GM23248 (cell line): ENCODE data around the gene ADAM17. TPM values are rescaled to one million over a fixed set of nuclear protein-coding genes. Genes with fewer than 3 reads are reported as not detected.
"Not testable (repeated sequence)": the region's sequence is repeated elsewhere in the genome, so short reads cannot be mapped to it uniquely, and the experiment has no call there.

ENCODE experiments used
- DNase-seq: peaks from one replicate; pipeline ENCODE4 v3.0.0-alpha.2; 2015
- H2AFZ ChIP-seq: fragments of 200-600 bp; sonication (generic); 2 replicates; pipeline ENCODE4 v1.6.1; 2016; ENCODE audit warnings: antibody characterized with exemption
- H3F3A ChIP-seq: fragments of 200-600 bp; sonication (generic); 2 replicates; pipeline ENCODE4 v1.6.1; 2016; ENCODE audit warnings: mild to moderate bottlenecking, antibody characterized with exemption, mixed run types; ENCODE audit not compliant: insufficient read depth
- H3K27ac ChIP-seq: fragments of 200-600 bp; sonication (generic); 2 replicates; pipeline ENCODE4 v1.5.1; 2016; ENCODE audit warnings: mild to moderate bottlenecking
- H3K27me3 ChIP-seq: fragments of 200-600 bp; sonication (generic); replicated peaks from 2 replicates; pipeline ENCODE4 v1.6.1; 2016; ENCODE audit warnings: mild to moderate bottlenecking; ENCODE audit not compliant: insufficient read depth
- H3K36me3 ChIP-seq: fragments of 200-600 bp; sonication (generic); 2 replicates; pipeline ENCODE4 v1.6.1; 2016; ENCODE audit warnings: low read depth, mild to moderate bottlenecking
- H3K4me1 ChIP-seq: fragments of 200-600 bp; sonication (generic); 2 replicates; pipeline ENCODE4 v1.6.1; 2016; ENCODE audit warnings: mild to moderate bottlenecking; ENCODE audit not compliant: insufficient read depth
- H3K4me2 ChIP-seq: fragments of 200-600 bp; sonication (generic); one replicate; pipeline ENCODE4 v1.6.1; 2016; ENCODE audit warnings: mild to moderate bottlenecking; ENCODE audit not compliant: unreplicated experiment
- H3K4me3 ChIP-seq: fragments of 200-600 bp; sonication (generic); 2 replicates; pipeline ENCODE4 v1.5.1; 2016; ENCODE audit warnings: mild to moderate bottlenecking
- H3K79me2 ChIP-seq: fragments of 200-600 bp; sonication (generic); 2 replicates; pipeline ENCODE4 v1.6.1; 2016; ENCODE audit warnings: mild to moderate bottlenecking; ENCODE audit not compliant: insufficient read depth
- H3K9ac ChIP-seq: fragments of 200-600 bp; sonication (generic); 2 replicates; pipeline ENCODE4 v1.6.1; 2016; ENCODE audit warnings: mild to moderate bottlenecking
- H3K9me2 ChIP-seq: fragments of 200-600 bp; sonication (generic); 2 replicates; pipeline ENCODE4 v1.6.1; 2016; ENCODE audit warnings: mixed run types, mild to moderate bottlenecking, moderate library complexity; ENCODE audit not compliant: insufficient read depth
- H3K9me3 ChIP-seq: fragments of 200-600 bp; sonication (generic); one replicate; pipeline ENCODE4 v1.6.1; 2017; ENCODE audit warnings: low read depth
- H4K20me1 ChIP-seq: fragments of 200-600 bp; sonication (generic); 2 replicates; pipeline ENCODE4 v1.6.0; 2016; ENCODE audit not compliant: insufficient read depth
- EZH2 ChIP-seq: fragments of 200-600 bp; sonication (generic); IDR thresholded peaks from 2 replicates; pipeline ENCODE4 v1.6.1; 2018; ENCODE audit warnings: antibody characterized with exemption, mild to moderate bottlenecking; ENCODE audit not compliant: insufficient read depth, poor library complexity, severe bottlenecking
- EZH2phosphoT487 ChIP-seq: fragments of 200-600 bp; sonication (generic); IDR thresholded peaks from 2 replicates; pipeline ENCODE4 v1.6.1; 2018; ENCODE audit warnings: antibody characterized with exemption, moderate library complexity, mild to moderate bottlenecking, low read depth; ENCODE audit not compliant: insufficient read depth
- WGBS, 2 experiments: methylation state at CpG; one replicate each; pipeline ENCODE4 v1.1.6; 2015 to 2017; ENCODE audit warnings: low lambda C conversion rate in 2 of 2, low coverage in 1 of 2; ENCODE audit errors: missing lambda C conversion rate in 2 of 2; 5-methylcytosine and 5-hydroxymethylcytosine counted together
- in situ Hi-C: fragments of 300-500 bp; cut with MboI; formaldehyde crosslinking; loops from 2 replicates; pipeline ENCODE4 v1.15.0; 2020
- polyA plus RNA-seq: library from polyadenylated mRNA; unstranded; fragments of >200 nt; fragmentation: Nextera tagmentation; extraction: Ambion mirVana; gene quantifications from 2 replicates; pipeline ENCODE4 v1.2.1, GENCODE V29; 2016
- total RNA-seq: library from RNA; depleted of rRNA; stranded (reverse); fragments of >200 nt; shearing (Covaris generic); gene quantifications from 2 replicates; pipeline ENCODE4 v1.2.3, GENCODE V29; 2014

Gene ADAM17
- total and polyA plus RNA-seq, 2 experiments from 2014 or later = 20.9 to 31.8 TPM

DNA sequence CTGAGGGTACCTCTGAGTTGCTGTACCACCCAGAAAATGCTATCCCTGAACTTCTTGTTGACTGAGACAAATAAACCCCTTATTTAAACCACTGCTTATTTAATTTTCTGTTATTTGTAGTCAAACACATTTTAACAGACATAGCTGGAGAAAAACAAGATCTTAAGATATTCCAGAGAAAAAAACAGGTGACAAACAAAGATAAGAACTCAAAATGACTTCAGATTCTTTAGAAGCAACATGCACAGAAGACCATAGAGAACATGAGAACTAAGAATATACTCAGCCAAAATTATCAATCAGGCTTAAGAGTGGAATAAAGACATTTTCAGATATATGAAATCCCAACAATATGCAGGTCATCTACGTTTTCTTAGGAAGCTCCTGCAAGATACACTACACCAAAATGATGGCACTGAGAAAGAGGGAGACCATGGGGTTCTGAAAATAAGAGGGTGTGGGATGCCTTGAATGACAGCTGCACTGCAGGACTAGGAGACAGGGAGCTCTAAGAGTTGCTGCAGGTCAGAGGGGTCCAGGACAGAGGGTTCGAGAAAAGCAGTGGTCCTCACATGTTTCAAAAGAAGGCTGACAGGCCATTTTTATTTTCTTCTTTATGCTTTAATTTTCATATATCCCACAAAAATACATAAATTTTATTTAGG, 38.4 kb downstream of the ADAM17 start:
- no peaks in the 10 kb centered on the region for H3K4me1 ChIP-seq
- H2AFZ ChIP-seq = no peak overlapping the region
- no peaks in the 10 kb centered on the region for H3K9me2 ChIP-seq
- H4K20me1 ChIP-seq = no peaks in the 10 kb centered on the region
- no peak overlapping the region for H3K27ac ChIP-seq
- H3K4me3 ChIP-seq = no peak overlapping the region
- no peaks in the 10 kb centered on the region for H3K9me3 ChIP-seq
- peaks cover 34% of the 10 kb centered on the region; the same call in 1 of the 2 replicates for H3K36me3 ChIP-seq
- H3F3A ChIP-seq = no peaks in the 10 kb centered on the region
- DNase-seq = no peak
- no peak overlapping the region for H3K9ac ChIP-seq
- H3K4me2 ChIP-seq = no peak overlapping the region
- no peak for TF ChIP-seq EZH2phosphoT487
- no peak for TF ChIP-seq EZH2
- 95 to 96% methylated on average over 2 of the region's 2 CpGs for WGBS, 2 experiments
- in situ Hi-C loops = no loop called here
- 0 out of 2 replicates have a peak, but pooled peaks cover 4% of the 10 kb centered on the region for H3K79me2 ChIP-seq
- H3K27me3 ChIP-seq = no peaks in the 10 kb centered on the region

DNA sequence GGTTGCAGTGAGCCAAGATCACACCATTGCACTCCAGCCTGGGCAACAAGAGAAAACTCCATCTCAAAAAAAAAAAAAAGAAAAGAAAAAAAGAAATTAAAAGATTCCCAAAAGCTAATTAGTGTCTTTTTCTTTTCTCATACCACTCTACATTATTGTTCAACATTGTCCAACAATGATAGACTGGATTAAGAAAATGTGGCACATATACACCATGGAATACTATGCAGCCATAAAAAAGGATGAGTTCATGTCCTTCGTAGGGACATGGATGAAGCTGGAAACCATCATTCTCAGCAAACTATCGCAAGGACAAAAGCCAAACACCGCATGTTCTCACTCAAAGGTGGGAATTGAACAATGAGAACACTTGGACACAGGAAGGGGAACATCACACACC, 41.7 kb downstream of the ADAM17 start:
- in situ Hi-C loops, H3K9me3 ChIP-seq, DNase-seq, H3K9me2 ChIP-seq, H3F3A ChIP-seq, H3K4me2 ChIP-seq, H3K27ac ChIP-seq, H3K9ac ChIP-seq, H4K20me1 ChIP-seq, H3K4me3 ChIP-seq, H2AFZ ChIP-seq, H3K79me2 ChIP-seq, H3K27me3 ChIP-seq, H3K4me1 ChIP-seq: not testable (repeated sequence)
- 82 to 97% methylated on average over 3 of the region's 3 CpGs for WGBS, 2 experiments
- H3K36me3 ChIP-seq = peaks cover 37% of the 10 kb centered on the region

DNA sequence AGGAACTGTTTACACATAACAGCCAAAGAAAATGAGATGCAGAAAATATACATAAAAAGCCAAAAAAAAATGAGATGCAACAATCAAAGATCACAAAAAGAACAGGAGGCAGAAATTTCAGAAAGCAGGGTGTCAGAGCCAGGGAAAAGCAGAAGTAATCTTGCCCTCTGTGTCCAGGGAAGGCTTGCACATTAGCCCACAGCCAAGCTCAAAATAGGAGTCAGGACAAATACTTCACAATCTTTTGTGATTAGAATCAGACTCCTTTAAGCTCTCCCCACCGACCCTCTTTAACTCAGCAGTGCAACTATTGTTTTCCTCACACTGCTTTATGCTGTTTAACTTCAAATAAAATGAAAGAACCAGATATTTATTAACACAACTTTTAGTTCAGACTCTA, 46.7 kb downstream of the ADAM17 start:
- no peaks in the 10 kb centered on the region for H3K4me1 ChIP-seq
- H3K4me3 ChIP-seq = no peak overlapping the region
- H2AFZ ChIP-seq = no peak overlapping the region
- no peak overlapping the region for H3K4me2 ChIP-seq
- H3K9me2 ChIP-seq = no peaks in the 10 kb centered on the region
- no peak overlapping the region for H3K9ac ChIP-seq
- peaks cover 55% of the 10 kb centered on the region for H3K36me3 ChIP-seq
- in situ Hi-C loops = no loop called here
- TF ChIP-seq EZH2 (no peak), EZH2phosphoT487 (no peak)
- 0 out of 2 replicates have a peak, but pooled peaks cover 8% of the 10 kb centered on the region for H3F3A ChIP-seq
- no peak for DNase-seq
- H3K27ac ChIP-seq = no peak overlapping the region
- no peaks in the 10 kb centered on the region for H4K20me1 ChIP-seq
- H3K79me2 ChIP-seq = peaks cover 4% of the 10 kb centered on the region; the same call in 1 of the 2 replicates
- no peaks in the 10 kb centered on the region for H3K9me3 ChIP-seq
- H3K27me3 ChIP-seq = no peaks in the 10 kb centered on the region
- WGBS, 2 experiments = 0 to 9% methylated on average over 1 of the region's 1 CpG

DNA sequence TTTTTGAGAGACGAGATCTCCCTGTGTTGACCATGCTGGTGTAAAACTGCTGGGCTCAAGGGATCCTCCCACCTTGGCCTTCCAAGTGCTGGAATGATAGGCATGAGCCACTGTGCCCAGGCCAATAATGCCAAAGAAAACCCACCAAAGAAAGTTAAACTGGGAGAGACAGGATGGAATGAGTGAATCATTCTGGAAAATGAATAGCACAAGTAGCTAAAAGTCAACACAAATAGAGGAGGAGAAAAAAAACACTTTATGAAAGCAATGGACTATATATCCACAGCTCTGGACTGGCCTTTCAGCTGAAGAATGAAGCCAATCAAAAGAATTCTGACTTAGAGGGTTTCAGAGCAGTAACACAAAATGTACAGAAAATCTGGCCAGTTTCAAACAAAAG, 57.4 kb downstream of the ADAM17 start:
- Histone ChIP-seq H3K4me2 (peak overlapping the region; percentile 62), H3K27ac (peak overlapping the region; percentile 14), H3K9me2 (no peaks in the 10 kb centered on the region), H3K4me1 (peaks cover 13% of the 10 kb centered on the region), H4K20me1 (no peaks in the 10 kb centered on the region), H3K9ac (no peak overlapping the region), H3K79me2 (peaks cover 24% of the 10 kb centered on the region; the same call in 1 of the 2 replicates), H3K27me3 (no peaks in the 10 kb centered on the region), H3K4me3 (no peak overlapping the region), H3F3A (peaks cover 14% of the 10 kb centered on the region), H2AFZ (no peak overlapping the region), H3K36me3 (peaks cover 44% of the 10 kb centered on the region), H3K9me3 (no peaks in the 10 kb centered on the region)
- TF ChIP-seq EZH2phosphoT487 (no peak), EZH2 (no peak)
- in situ Hi-C loops = no loop called here
- peak; percentile 43 for DNase-seq
- 57 to 64% methylated on average over 1 of the region's 1 CpG for WGBS, 2 experiments
